GM19023 (cell line): ENCODE results near the gene GJA4.

Experiments used
- ATAC-seq: cut with Tn5 transposase; IDR thresholded peaks from one replicate; pipeline ENCODE4 v1.9.1; 2021; ENCODE audit warnings: mild to moderate bottlenecking, moderate library complexity; ENCODE audit not compliant: unreplicated experiment

The GJA4 gene

GRCh38 chr1:34792868-34793727 is at the start of gene GJA4:
Gene GJA4, plus strand, starts transcription at chr1:34792999. Its CDS starts 1,215 bp downstream, at chr1:34794214.
- ATAC-seq, result no peak

GRCh38 chr1:34743775-34744174 is 49.0 kb upstream of the GJA4 start:
- ATAC-seq, result no peak

- ATAC-seq, result no peak
Measured at GRCh38 chr1:34744851-34745250, 47.9 kb upstream of the GJA4 start.

- no peak for ATAC-seq
Measured at GRCh38 chr1:34745666-34746065, 47.1 kb upstream of the GJA4 start.

- no peak for ATAC-seq
Measured at GRCh38 chr1:34746101-34746500, 46.7 kb upstream of the GJA4 start.

GRCh38 chr1:34746785-34747637 is 45.8 kb upstream of the GJA4 start:
- ATAC-seq, result no peak

GRCh38 chr1:34747638-34747941 is 45.2 kb upstream of the GJA4 start:
- no peak for ATAC-seq

GRCh38 chr1:34749992-34750391 is 42.8 kb upstream of the GJA4 start:
- ATAC-seq, result no peak

- ATAC-seq, result no peak
Measured at GRCh38 chr1:34750610-34751009, 42.2 kb upstream of the GJA4 start.

GRCh38 chr1:34753163-34753562 is 39.6 kb upstream of the GJA4 start:
- no peak for ATAC-seq

- no peak for ATAC-seq
Measured at GRCh38 chr1:34754964-34755637, 37.7 kb upstream of the GJA4 start, which contains the start of gene GJB5. Gene GJB5, plus strand, starts transcription at chr1:34755047. Its CDS starts 2,284 bp downstream, at chr1:34757331.

- no peak for ATAC-seq
Measured at GRCh38 chr1:34755961-34756360, 36.8 kb upstream of the GJA4 start.

- no peak for ATAC-seq
Measured at GRCh38 chr1:34757386-34757785, 35.4 kb upstream of the GJA4 start.

- no peak for ATAC-seq
Measured at GRCh38 chr1:34758751-34759150, 34.0 kb upstream of the GJA4 start.

- ATAC-seq, result no peak
Measured at GRCh38 chr1:34759503-34760357, 33.1 kb upstream of the GJA4 start, which contains the start of gene GJB4. Gene GJB4, plus strand, starts transcription at chr1:34759740. Its CDS starts 1,515 bp downstream, at chr1:34761255.

GRCh38 chr1:34761176-34761761 is 31.5 kb upstream of the GJA4 start:
- ATAC-seq, result no peak

- ATAC-seq, result no peak
Measured at GRCh38 chr1:34761776-34762307, 31.0 kb upstream of the GJA4 start.

- ATAC-seq, result no peak
Measured at GRCh38 chr1:34762474-34763141, 30.2 kb upstream of the GJA4 start.

GRCh38 chr1:34763142-34763781 is 29.5 kb upstream of the GJA4 start:
- no peak for ATAC-seq
